NCI-H748 (cell line): ENCODE data around the gene SHC1.
"Not testable (repeated sequence)": the region's sequence is repeated elsewhere in the genome, so short reads cannot be mapped to it uniquely, and the experiment has no call there.

ENCODE experiments used
- DNase-seq: peaks from one replicate; lab custom pipeline; 2025; ENCODE audit not compliant: unreplicated experiment; lab: John Stamatoyannopoulos, UW

The SHC1 gene

GRCh38 chr1:154996966-154997701 lies 26.6 kb upstream of the SHC1 start:
- DNase-seq, result no peak

DNA sequence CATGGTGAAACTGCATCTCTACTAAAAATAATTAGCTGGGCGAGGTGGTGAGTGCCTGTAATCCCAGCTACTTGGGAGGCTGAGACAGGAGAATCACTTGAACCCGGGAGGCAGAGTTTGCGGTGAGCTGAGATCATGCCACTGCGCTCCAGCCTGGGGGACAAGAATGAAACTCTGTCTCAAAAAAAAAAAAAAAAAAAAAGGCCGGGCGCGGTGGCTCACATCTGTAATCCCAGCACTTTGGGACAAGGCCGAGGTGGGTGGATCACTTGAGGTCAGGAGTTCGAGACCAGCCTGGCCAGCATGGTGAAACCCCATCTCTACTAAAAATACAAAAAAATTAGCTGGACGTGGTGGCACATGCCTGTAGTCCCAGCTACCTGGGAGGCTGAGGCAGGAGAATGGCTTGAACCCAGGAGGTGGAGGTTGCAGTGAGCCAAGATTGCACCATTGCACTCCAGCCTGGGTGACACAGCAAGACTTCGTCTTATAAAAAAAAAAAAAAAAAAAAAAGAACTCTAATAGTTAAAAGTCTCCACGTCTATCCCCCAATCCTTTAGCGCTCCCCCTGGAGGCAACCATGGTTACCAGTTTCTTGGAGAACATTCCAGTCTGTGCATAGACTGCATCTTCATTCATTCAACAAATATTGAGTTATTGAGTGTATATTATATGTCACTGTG lies 24.9 kb upstream of the SHC1 start:
- peak; percentile 19 for DNase-seq

DNA sequence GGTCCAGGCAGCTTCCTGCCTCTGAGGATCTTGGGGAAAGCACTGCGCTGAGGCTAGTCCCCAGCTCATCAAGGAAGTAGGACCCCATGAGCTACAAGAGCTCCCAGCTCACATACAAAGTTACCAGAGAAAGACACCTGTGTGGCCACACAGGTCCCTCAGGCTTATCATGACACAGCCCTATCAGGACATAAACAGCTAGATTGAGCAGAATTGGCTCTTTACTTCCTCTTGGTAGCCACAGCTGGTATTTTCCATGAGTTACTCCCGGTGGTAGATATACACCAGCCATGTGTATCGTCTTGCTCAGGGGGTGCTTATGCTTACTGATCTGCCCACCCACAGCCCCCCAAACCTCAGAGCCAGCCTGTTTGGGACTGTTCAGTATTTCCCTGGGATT lies 24.0 kb upstream of the SHC1 start:
- DNase-seq, result no peak

- no peak for DNase-seq
Observed at GRCh38 chr1:154994269-154994587, 23.7 kb upstream of the SHC1 start.

GRCh38 chr1:154993572-154994268 lies 23.2 kb upstream of the SHC1 start, which contains the start of gene LENEP:
TSS of gene LENEP (plus strand) at chr1:154993586. CDS start at chr1:154993608, 22 bp downstream.
- no peak for DNase-seq

DNA sequence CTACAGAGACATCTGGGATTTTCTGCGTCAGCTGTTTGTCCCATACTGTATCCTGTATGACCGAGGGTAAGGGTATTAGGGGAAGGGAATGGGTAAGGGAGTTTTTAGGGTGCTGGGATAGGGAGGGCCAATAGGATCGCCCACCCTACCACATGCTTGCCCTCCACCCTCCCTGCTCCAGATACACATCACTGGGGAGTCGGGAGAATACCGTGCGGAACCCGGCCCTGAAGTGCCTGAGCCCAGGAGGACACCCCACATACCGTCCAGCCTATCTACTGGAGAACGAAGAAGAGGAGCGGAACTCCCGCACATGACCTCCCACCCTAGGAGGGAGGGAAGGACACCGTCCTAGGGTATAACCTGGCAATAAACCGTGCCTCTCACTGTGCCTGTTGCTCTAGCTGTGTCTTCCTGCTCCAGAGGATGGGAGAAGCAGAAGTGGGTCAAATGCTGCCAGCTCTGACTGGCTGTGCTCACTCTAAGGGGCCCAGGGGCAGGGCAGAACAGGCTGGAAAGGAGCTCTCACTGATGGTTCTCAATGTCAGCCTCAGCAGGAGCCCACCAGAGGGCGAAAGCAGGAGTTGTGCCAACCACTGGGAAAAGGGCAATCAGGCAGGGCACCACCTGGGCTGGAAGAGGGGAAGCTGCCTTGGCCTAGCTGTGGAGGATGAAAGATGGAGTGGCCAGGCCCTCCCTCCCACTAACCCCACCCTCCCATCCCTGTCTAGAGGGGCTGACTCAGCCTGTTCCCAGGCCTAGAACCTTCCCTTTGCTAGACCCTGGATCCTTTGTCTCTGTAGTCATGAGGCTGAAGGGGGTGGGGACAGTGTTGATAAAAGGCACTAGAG lies 22.4 kb upstream of the SHC1 start:
- DNase-seq, result peak; percentile 9

DNA sequence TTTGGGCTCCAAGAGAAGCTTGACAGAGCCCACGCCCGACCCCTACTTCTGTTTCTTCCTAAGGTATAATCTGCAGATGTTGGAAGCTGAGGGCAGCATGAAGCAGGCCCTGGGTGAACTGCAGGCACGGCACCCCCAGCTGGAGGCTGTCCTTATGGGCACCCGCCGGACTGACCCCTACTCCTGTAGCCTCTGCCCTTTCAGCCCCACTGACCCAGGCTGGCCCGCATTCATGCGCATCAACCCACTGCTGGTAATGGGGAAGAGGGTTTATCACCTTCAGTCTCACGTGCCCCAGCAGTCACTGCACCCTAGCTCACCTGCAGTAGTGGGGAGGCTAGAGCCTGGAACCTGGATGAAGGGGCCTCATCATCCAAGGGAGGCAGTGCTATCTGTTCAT lies 19.7 kb upstream of the SHC1 start:
- DNase-seq, result no peak

- no peak for DNase-seq
Observed at GRCh38 chr1:154989195-154989860, 18.8 kb upstream of the SHC1 start.

- DNase-seq, result no peak
Observed at GRCh38 chr1:154988058-154988954, 17.8 kb upstream of the SHC1 start.

DNA sequence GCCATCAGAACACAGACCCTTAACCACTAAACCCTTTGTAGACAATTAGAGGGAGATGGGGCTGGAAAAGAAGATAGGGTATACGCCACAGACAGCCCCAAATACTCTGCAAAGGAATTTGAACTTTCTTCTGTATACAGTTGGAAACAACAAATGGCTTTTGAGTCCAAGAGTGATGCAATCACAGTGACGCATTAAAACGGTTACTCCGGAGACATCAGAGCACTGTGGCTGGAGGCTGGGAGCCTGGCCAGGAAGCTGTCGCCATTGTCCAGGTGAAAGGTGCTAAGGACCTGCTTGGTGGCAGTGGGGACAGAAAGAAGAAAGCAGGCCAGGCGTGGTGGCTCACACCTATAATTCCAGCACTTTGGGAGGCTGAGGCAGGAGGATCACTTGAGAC lies 16.8 kb upstream of the SHC1 start:
- no peak for DNase-seq

GRCh38 chr1:154986736-154987135 lies 16.2 kb upstream of the SHC1 start:
- not testable (repeated sequence) for DNase-seq

DNA sequence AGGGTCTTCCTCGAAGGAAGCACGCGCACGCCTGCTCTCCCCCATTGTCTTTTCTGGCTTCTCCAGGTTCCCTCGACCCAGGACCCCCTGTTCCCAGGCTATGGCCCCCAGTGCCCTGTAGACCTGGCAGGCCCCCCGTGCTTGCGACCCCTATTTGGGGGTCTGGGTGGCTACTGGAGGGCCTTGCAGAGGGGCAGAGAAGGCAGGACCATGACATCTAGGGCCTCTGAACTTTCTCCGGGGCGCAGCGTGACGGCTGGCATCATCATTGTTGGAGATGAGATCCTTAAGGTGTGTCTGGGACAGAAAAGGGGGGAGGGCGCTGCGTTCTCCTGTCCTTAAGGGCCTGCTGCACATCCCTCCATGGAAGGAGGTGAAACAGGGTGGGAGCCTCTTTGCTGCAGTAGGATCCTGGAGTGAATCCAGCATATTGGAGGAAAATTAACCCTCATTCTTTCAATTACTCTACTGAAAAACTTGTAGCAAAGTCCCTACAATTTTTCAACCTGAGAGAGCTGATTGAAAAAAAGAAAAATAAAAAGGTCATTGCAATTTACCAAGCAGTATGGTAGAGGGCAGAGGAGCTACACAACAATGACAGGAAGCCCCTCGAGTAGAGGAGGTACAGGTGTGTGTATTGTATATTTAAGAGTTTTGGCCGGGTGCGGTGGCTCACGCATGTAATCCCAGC lies 13.4 kb upstream of the SHC1 start:
- peak; percentile 35 for DNase-seq

GRCh38 chr1:154982897-154983648 lies 12.5 kb upstream of the SHC1 start, which contains the start of gene FLAD1:
TSS of gene FLAD1 (plus strand) at chr1:154983344. CDS start at chr1:154983695, 351 bp downstream.
- DNase-seq, result peak; percentile 100

GRCh38 chr1:154982341-154982740 lies 11.8 kb upstream of the SHC1 start:
- DNase-seq, result peak; percentile 27

DNA sequence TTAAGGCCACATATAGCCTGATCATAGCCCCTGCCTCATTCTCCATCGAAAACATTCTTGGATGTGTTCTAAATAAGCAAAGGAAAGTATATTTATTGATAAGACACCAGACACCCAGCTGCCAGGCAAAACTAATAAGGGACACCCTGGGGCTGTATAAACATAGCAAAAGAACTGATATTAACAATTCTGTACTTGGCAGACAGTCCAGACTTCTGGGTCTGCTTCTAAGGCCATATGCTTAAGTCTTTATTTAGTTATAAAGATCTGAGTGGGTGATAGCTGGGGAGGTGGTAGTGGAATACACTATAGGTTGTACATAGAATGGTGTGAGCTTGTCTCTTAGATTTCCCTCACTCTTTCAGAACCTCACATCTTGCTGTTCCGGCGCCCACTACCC lies 7.8 kb upstream of the SHC1 start:
- DNase-seq, result no peak

GRCh38 chr1:154977762-154978161 lies 7.2 kb upstream of the SHC1 start:
- not testable (repeated sequence) for DNase-seq

DNA sequence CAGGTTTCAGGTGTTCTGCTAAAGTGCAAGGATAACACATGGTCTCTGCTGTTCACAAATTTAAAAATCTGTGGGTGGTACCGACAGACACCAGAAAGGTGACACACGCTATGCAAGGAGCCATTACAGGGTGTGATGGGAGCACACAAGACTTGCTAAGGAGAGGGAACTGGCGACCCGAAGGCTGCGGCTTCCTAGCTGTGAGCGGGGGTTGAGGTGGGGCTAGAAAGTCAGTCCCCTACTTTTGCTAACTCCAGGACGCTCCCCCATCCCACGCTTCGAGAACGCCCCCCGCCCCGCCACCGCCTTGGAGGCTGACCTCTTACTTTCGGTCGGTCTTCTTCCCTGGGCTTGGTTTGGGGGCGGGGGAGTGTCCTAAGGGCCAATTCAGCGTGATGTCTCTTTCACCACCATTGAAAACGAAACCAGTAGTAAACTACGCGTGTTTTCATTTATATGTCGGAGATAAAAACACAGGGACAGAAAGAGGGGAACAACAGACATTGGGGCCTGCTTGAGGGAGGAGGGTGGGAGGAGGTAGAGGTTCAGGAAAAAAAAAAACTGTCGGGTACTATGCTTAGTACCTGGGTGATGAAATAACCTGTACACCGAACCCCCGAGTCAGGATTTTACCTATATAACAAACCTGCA lies 5.0 kb upstream of the SHC1 start:
- peak; percentile 60 for DNase-seq
